Measurements from ENCODE around the gene PBX4.

The PBX4 gene

DNA sequence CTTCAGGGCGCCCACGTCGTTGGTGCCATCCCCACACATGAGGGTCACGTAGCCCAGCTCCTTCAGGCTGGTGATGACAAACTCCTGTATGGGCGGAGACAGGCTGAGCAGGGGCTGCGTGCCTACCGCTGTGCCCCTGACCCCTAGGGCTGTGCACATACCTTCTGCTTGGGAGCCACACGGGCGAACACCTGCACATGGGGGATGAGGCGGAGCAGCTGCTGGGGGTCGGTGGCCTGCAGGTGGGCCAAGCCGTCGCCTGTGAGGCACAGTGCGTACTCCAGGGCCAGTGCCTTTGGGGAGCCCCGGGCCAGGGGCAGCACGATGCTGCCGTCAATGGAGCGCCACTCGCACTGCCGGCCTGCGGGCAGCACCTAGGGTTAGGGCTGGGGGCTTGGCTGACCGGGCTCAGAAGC lies 31.1 kb upstream of the PBX4 start:
- DNase-seq (ENCODE audit: low read depth in 3 of 3, low spot score in 1 of 3) = no peak

DNA sequence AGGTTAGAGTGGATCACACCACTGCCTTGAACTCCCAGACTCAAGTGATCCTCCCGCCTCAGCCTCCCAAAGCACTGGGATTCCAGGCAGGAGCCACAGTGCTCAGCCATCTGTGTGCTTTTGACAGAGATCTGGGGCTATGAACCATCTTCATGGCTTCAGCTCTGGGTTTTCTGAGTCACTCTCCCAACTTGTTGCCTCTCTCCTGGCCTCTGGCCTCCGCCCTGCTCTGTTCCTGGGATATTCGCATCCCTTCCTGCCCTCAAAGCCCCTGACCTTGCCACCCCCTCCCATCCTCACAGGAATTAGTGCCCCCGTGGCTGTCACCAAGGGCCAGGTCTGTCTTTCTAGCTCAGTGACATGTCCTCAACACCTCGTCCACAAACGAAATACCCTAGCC lies 30.7 kb upstream of the PBX4 start:
- DNase-seq (ENCODE audit: low read depth in 3 of 3, low spot score in 1 of 3) = no peak

DNA sequence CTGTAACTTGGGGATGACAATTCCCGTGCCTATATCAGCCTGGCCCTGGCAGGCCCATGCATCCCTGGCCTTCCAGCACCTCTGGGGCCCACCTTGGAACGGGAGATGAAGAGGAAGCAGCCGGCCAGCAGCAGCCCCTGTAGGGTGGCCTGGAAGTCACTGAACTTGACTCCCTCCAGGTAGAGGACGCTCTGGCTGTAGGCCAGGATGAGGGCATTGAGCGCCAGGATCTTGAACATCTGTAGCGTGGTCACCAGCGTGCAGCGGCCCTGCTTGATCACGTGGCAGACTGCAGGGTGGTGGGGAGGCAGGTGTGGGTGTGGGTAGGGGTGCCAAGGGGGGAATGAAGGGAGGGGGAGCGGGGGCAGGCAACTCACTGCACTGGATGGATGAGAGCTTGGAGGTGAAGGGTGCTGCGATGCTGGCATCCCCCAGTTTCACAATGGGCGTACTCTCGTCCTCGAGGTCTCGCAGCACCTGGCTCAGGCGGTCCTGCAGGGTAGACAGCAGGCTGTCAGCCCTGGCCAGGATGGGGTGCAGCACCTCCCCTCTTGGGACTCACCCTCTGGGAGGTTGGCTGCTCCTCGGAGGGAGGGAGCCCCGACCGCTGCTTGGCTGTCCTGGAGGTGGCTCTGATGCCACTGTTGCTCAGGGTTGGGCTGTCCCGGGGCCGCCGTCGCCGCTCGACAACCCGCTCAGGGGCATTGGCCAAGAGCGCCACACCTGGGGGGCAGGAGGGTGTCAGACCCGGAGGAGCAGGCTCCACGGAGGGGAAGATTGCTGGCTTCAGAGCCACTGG lies 28.7 kb upstream of the PBX4 start:
- no peak for DNase-seq (ENCODE audit: low read depth in 3 of 3, low spot score in 1 of 3)

DNA sequence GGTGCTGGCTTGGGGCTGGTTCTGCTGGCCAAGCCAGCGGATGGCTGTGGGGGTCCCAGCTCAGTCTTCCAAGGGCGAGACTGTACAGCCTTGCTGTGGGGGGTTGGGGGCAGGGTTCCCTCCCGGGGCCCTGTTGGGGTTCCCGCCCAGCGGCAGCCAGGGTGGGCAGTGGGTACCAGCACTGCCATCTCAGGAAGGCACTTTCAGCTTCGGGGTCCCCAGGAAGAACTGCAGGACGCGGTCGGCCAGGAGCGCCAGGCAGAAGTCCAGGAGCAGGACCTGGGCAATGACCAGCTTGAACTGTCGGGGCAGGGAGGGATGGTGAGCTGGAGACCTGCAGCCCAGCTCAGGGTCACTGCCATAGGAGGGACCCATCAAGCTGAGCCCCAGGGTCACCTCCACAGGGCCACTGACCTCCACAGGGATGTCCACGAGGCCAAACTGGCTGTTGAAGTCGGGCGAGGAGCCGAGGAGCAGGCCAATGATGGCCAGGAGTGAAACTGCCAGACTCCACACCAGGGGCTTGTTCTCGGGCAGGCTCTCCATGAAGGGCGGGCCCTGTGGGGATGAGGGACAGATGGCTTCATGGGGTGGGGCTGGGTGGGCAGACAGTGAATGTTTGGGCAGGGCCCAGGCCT lies 26.9 kb upstream of the PBX4 start:
- no peak for DNase-seq (ENCODE audit: low read depth in 3 of 3, low spot score in 1 of 3)

DNA sequence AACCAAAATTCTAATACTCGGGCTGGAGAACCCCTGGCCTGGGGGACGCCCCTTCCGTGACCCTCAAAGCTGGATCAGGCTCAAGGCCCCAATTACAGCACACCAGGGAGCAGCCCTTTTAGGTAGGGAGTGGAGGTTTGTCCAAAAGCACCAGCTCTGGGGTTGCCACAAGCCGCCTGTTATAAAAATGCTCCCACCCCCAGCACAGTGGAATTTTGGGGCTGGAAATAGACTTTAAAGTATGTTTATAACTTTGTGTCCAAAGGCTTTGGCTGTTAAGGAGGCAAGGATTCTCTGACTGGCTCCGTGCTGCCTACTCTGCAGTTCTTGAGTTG lies 25.5 kb upstream of the PBX4 start:
- DNase-seq (ENCODE audit: low read depth in 3 of 3, low spot score in 1 of 3) = no peak

DNA sequence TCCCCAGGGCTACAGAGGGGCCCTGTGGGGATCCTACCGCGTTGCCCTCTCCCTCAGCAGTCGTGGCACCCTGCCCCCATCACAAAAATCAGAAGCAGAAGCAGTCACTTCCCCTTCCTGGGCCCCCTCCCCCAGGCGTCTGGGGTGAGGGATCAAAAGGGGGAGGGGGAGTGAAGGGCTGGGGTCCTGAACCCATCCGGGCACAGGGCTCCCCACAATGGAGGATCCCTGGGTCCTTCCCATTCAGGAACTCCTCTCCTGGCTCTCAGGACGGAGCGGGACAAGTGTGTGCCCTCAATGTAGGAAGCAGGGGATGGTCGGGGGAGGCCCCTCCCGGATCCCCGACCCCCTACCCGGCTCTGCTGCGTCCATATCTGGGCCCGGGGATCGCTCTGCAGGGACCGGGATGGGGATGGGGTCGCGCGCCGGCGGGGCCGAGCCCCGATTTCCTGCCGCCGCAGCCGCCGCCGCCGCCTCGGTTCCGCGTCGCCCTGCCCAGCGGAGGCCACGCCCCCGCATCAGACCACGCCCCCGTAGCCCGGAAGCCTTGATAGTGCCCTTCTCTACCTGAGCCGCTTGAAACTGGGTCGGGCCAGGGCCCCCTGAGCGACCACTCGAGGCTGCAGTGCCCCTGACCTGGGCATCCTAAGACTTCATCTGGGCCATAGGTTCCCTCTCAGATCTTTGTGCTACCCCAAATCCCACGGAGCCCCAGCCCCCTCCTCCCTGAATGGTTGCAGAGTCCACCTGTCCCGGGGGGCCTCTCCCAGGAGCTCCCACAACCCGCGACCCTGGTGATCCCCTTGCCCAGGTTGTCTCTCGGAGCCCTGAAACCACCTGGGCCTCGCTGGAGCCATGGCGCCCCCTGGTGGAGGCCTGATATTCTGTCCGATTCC lies 24.9 kb upstream of the PBX4 start, which contains the start of gene GMIP:
GMIP (minus strand) TSS at position 500 of the 896 bp plus-strand sequence; CDS start at position 372, 128 bp downstream.
- peak; percentile 77 to 80 (median 80) for DNase-seq (ENCODE audit: low read depth in 3 of 3, low spot score in 1 of 3)

DNA sequence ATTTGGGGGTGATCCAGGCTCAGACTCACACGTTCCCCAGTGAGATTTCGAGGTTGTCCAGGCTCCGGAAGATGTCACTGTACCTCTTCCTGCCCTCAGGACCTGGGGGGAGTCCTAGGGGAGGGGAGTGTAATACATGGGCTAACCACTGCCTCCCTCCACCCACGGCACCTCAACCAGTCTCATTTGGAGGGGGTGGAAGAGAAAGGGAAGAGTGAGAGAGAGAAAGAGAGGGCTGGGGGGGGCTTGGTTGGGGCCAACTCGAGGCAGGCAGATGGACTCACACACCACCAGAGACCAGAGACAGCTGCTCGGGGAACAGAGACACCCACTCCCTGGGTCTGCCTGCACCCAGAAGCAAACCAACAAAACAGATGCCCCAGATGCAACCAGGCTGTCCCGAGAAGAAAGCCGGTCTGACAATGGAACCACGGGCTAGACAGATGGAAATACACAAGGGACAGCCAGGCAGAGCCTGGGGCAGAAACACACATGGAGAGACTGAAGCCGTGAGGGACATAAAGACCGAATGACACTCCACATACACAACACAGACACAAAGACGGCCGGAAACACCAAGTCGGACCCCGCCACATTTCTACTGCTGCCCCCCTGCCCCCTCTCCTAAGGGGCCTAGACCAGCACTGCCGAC lies 24.1 kb upstream of the PBX4 start:
- DNase-seq (ENCODE audit: low read depth in 3 of 3, low spot score in 1 of 3) = no peak

DNA sequence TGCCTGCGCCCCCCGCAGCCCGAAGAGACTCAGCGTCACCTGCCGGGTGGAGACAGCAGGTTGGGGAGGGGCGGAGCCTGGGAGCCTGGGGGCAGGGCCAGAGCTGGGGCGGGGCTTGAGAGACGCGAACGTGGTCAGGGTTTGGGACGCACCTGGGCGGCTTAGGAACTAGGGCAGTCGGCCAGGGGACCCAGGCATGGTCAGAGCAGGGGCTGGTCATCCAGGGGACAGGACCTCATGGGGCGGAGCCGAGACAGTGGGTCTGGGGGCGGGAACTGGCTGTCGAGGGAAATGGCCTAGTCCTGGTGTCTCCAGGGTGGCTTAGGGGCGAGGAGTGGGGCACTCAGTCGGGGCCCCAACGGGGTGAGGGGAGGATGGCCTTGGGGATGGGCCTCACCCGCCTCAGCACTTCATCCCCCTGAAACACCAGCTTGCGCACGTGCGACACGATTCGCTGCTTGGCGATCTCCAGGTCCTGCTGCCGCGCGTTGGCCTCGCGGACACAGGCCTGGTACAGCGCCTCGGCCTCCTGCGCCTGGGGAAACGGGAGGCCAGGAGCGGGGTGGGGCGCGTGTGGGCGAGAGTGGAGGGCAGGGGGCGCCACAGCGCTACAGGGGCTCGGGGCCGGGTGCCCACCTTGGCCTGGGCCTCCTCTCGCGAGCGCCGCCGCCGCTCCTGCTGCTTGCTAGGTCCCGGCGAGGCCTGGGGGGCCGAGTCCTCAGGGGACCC lies 19.2 kb upstream of the PBX4 start:
- no peak for DNase-seq (ENCODE audit: low read depth in 3 of 3, low spot score in 1 of 3)

DNA sequence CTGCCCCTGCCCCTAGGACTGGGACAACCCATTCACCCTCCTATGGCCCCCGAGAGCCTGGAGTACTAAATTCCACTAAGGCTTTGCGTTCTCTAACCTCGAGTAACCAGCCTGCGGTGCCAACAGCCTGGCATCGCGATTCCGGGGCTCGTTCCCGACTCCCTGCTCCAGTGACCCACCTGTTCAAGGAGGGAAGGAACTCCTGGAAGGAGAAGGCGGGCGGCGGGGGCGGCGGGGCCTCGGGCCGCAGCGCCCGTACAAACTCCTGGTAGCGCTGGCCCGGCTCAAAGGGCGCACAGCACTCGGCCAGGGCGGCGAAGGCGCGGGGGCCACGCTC lies 18.7 kb upstream of the PBX4 start:
- no peak for DNase-seq (ENCODE audit: low read depth in 3 of 3, low spot score in 1 of 3)

DNA sequence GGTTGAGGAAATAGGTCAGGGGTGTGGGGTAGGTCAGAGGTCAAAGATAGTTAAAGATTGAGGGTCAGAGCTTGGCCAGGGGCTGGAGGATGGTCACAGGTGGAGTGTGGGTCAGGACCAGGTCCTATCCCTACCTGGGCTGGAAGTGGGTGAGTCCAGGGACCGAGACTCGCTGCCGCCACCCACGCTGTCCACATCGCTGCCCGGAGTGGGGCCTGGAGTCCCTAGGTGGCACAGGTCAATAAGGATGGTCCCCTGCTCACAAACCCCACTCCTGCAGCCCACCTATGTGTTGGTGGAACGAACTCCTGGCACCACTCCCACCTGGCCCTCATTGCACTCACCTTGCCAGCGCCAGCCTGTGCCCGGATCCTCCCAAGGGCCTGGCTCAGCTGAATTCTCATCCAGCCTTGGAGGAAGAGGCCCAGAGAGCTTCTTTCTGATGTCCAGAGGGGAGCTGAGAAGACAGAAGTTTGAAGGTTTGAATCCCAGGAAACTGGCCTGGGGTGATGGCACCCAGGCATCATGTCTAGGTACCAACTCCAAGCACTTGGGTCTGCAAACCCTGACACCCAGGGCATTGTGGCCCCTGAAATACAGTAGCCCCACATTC lies 18.2 kb upstream of the PBX4 start:
- DNase-seq (ENCODE audit: low read depth in 3 of 3, low spot score in 1 of 3) = no peak

DNA sequence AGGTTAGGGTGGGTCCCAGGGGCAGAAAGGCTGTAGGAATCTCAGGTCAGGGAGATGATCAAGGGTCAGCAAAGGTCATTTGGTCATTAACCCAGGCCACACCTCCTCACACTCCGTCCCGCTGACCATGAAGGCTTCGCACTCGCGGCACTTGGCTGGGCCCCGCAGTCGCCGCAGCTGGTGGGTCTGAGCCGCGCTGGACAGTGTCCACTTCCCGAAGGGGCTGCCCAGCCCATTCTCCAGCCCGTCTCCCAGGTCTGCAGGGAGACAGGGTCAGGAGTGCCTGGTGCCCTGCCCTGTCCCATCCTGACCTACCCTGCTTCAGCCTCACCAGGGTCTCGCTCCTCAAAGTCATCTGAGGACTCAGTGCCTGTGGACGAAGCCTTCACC lies 16.8 kb upstream of the PBX4 start:
- DNase-seq (ENCODE audit: low read depth in 3 of 3, low spot score in 1 of 3) = no peak

DNA sequence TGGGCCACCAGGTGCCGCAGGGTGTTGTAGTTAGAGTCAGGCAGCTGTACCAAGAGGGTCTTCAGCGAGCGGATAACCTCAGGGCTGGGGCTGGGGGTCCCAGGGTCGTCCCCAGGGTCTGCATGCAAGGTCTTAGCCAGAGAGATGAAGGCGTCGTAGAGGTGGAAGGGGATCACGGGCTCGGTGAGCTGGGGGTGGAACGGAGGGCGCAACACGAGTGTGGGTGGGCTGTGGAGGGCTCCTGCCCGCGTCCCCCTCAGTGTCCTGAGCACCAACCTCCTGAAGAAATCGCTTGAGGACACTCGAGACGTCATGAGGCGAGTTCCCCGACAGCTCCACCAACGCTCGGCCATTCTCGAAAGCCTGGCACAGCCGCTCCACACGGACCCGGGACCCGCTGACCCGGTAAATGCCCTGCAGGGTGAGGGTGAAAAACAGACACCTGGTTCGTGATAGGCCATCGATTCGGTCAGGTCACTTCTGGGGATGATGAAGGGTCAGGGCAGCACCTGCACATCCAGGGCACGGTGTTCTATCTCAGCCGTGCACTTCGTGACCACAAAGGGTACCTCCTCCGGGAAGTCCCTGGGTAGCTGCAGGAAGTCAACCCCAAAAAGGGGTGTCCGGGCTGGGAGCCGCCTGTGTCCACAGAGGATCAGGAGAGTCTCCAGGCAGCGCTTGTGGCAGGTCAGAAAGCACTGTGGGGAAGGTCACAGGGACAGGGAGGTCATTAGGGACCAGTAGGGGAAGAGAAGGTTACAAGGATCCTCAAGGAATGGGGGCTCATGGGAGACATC lies 16.2 kb upstream of the PBX4 start:
- DNase-seq (ENCODE audit: low read depth in 3 of 3, low spot score in 1 of 3) = no peak

DNA sequence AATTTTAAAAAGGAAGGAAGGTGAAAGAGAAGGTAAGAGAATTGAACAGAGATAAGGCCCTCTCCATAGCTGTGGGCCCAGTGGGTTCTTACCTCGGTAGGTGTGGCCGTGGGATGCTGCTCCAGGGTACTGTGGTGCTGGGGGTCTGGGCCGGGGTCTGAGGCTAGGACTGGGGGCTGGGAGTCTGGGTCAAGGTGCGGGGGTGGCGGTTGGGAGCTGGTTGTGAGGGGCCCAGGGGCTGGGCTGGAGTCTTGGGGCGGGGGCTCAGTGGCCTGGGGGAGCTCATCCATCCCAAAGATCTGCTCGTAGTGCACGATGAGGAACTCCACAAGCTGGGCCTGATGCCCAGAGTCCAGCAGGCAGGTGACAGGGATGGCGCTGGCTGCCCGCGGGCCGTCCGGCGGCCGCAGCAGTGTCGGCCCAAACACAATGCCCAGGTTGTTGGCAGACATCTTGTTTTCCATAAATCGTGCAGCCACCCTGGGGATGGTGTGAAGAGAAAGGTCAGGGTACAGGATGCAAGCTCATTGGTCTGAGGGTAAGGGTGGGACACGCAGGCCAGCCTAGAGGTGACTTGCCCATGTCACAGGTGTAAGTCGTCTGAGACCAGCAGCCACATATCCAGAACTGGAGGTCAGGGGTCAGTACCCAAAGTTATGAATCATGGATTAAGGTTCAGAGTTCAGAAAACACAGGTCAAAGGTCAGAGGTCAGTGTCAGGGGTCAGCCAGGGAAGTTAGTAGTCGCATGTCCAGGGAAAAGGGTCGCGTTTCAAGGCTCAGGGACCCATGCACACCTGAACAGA lies 15.4 kb upstream of the PBX4 start:
- DNase-seq (ENCODE audit: low read depth in 3 of 3, low spot score in 1 of 3) = no peak

DNA sequence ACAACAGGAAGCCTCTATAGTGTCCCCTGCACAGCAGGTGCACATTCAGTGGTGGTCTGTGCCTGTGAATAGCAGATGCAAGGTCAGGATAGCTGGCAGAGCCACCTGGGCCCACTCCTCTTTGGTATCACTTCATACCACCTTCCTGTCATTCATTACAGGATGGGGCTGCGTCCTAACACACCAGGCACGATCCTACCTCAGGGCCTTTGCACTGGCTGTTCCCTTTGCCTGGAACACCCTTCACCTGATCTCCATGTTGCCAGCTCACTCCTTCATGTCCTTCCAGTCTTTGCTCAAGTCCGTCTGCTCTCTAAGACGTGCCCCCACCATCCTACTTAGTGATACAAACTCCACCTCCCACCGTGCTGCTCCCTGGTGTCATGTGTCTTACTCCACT lies 14.2 kb upstream of the PBX4 start:
- no peak for DNase-seq (ENCODE audit: low read depth in 3 of 3, low spot score in 1 of 3)

DNA sequence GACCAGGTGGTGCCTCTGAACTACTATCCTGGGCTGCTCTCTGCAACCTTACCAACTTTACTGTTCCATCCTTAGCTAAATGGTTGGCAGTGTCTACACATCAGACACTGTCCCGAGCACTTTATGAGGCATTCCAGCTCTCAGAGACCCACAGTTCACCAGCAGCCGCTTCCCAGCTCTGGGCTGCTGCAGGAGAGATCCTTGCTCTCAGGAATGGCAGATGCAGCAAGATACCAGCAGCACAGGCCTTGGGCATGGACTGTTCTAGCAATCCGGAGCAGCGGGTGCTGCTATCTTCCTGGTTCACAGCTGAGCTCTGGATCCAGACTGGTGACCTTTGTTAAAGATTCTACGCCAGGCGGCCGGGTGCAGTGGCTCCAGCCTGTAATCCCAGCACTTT lies 12.9 kb upstream of the PBX4 start:
- DNase-seq (ENCODE audit: low read depth in 3 of 3, low spot score in 1 of 3) = no peak

DNA sequence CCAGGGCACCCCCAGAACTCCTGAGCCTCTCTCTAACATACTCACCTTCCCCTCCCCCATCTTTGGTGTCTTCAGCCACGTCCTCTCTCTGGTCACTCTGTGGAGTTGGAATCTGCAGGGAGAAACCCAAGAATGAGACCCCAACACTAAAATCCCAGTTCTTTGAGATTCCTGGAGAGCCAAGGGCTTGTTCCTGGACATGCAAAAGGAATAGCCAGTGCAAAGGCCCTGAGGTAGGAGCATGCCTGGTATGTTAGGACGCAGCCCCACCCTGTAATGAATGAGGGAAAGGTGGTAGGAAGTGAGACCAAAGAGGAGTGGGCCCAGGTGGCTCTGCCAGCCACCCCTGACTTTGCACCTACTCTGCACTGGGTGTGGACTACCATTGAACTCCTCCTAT lies 11.9 kb upstream of the PBX4 start:
- DNase-seq (ENCODE audit: low read depth in 3 of 3, low spot score in 1 of 3) = no peak

DNA sequence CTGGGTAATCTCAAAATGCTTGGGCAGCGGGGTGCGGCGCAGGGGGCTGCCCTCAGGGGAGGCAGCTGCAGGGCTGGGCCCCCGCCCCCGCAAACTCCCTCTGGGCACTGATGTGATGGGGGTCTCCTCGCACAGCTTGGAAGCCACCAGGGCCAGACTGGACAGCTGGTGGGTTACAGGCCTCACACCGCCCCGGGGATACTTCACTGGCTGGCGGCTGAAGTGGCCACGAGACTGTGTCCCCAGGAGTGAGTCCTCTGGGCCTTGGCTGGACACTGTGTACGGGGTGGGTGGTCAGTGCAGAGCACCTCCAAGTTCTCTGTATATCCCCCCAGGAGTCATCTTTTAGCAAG lies 11.6 kb upstream of the PBX4 start:
- no peak for DNase-seq (ENCODE audit: low read depth in 3 of 3, low spot score in 1 of 3)

DNA sequence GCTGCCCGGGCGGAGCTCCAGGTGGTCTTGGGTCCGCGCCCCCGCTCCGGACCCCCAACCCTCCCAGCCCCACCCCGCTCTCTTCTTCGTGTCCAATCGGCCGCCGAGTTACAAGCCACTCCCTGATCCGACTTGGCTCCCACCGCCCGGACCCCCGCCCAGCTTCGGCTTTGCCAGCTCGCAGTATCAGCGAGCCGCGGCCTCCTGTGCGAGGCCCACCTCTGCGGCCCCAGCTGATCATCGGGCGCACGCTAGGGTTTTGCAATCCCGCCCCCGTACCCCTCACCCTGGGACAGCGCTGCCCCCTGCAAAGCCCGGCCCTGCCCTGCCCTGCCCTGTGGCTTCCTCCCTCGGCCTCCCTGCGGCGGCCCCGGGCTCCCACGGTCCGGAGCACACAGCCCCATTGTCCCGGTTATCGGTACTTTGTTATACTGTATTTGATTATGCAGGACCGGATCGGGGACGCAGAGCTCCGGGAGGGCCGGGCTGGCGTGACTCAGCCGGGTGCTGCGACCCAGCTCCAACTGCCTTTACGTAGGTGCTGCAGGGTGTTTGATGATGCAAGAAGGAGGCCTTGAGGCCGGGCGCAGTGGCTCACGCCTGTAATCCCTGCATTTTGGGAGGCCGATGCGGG lies 10.1 kb upstream of the PBX4 start:
- peak in 1 of 3 donors; percentile 37 for DNase-seq (ENCODE audit: low read depth in 3 of 3, low spot score in 1 of 3)
